Ovary (tissue), 9 donors: ENCODE data around the gene NLRP9. TPM values are rescaled to one million over a fixed set of nuclear protein-coding genes. Genes with fewer than 3 reads are reported as not detected.

ENCODE experiments used
- DNase-seq, 5 donors: peaks; one replicate each; pipeline ENCODE4 v3.0.0-alpha.2; 2019 to 2020
- H3K27ac ChIP-seq, 2 donors: fragments of 200-600 bp; one replicate each; pipeline versions ENCODE4 v1.5.1 to v1.8.0; 2019 to 2022
- H3K27me3 ChIP-seq: fragments of 200-600 bp; one replicate; pipeline ENCODE4 v1.8.0; 2022
- H3K36me3 ChIP-seq: fragments of 200-600 bp; sonication (generic); one replicate; pipeline ENCODE4 v1.5.1; 2019
- H3K4me1 ChIP-seq: one replicate; pipeline ENCODE4 v1.8.1; 2013; ENCODE audit warnings: mild to moderate bottlenecking, moderate library complexity; ENCODE audit not compliant: insufficient read depth
- H3K4me3 ChIP-seq: fragments of 200-600 bp; sonication (generic); one replicate; pipeline ENCODE4 v1.5.1; 2017
- H3K9me3 ChIP-seq, 2 donors: fragments of 200-600 bp in 1 of 2; sonication (generic) in 1 of 2; one replicate each; pipeline versions ENCODE4 v1.5.1 to v1.8.1; 2013 to 2019; ENCODE audit warnings: mild to moderate bottlenecking in 1 of 2, moderate library complexity in 1 of 2
- CTCF ChIP-seq, 3 donors: fragments of 450-650 bp in 2 of 3; fragments of 200-600 bp in 1 of 3; IDR thresholded peaks; one replicate each; pipeline versions ENCODE4 v1.5.1 to v1.8.0; 2016 to 2022; ENCODE audit warnings: antibody characterized with exemption in 3 of 3, mild to moderate bottlenecking in 1 of 3
- EP300 ChIP-seq: sonication (generic); formaldehyde crosslinking; IDR thresholded peaks from one replicate; pipeline ENCODE4 v1.6.1; 2017; ENCODE audit warnings: antibody characterized with exemption
- POLR2A ChIP-seq: fragments of 450-650 bp; IDR thresholded peaks from one replicate; pipeline ENCODE4 v1.6.1; 2017; ENCODE audit warnings: antibody characterized with exemption, mild to moderate bottlenecking, moderate library complexity
- WGBS, 3 donors: extraction: QIAGEN DNeasy Blood & Tissue Kit in 1 of 3; methylation state at CpG; one replicate each; pipeline versions ENCODE4 v1.1.5 to v1.1.7; 2013 to 2017; 5-methylcytosine and 5-hydroxymethylcytosine counted together
- intact Hi-C, 4 donors: fragments of 100-400 bp; cut with DNase I; formaldehyde crosslinking; loops; one replicate each; pipeline versions ENCODE4 v1.11.0 to v1.15.1; 2022 to 2023
- polyA plus RNA-seq, 2 donors: library from polyadenylated mRNA; stranded (reverse); fragments of 200-250 nt in 1 of 2; fragments of 350-450 nt in 1 of 2; fragmentation: Illumina TruSeq in 1 of 2; extraction: RNeasy Lipid Tissue Mini Kit (QIAGEN cat#74804) in 1 of 2; gene quantifications; one replicate each; pipeline ENCODE4 v1.2.3, GENCODE V29; 2013 to 2014
- total RNA-seq, 7 donors: library from RNA; depleted of rRNA in 2 of 7; stranded (reverse); fragments of >200 nt in 2 of 7; fragmentation: NEBNext Ultra II Directional in 3 of 7; extraction: Animal tissue kit (Norgen Biotek cat#: 25700) in 3 of 7; gene quantifications; one replicate each; pipeline versions ENCODE4 v1.1.0 to v1.2.4, GENCODE V29; 2016 to 2023
- donor health status: DM: no; HTN: no; CAD: no; lungs with moderate emphysema.
- donor health status: DM: no; HTN: no; CAD: no.
- donor health status: Bipolar disorder and iron deficiency.
- donor health status: DM: yes; HTN: yes; CAD: no.
- donor health status: DM: no; HTN: no; CAD: no.
- donor health status: DM: yes; HTN: yes; CAD: no.

The NLRP9 gene
- total and polyA plus RNA-seq, 9 donors: 0.17 to 0.80 TPM; not detected in 7

GRCh38 chr19:55690109-55690768, 48.0 kb downstream of the NLRP9 start:
- TF ChIP-seq POLR2A: no peak
- no peak for TF ChIP-seq CTCF (IDR thresholded peaks at IDR 0.05)
- Histone ChIP-seq H3K36me3 (no peaks in the 10 kb centered on the region), H3K9me3 (no peaks in the 10 kb centered on the region), H3K4me1 (no peaks in the 10 kb centered on the region), H3K27ac (no peak overlapping the region), H3K27me3 (no peaks in the 10 kb centered on the region), H3K4me3 (no peak overlapping the region)
- WGBS, 3 donors: 90 to 93% (median 90%) methylated on average over 20 to 25 of the region's 25 CpGs
- intact Hi-C loops: no loop called here
- peak in 1 of 5 donors; percentile 30 for DNase-seq

DNA sequence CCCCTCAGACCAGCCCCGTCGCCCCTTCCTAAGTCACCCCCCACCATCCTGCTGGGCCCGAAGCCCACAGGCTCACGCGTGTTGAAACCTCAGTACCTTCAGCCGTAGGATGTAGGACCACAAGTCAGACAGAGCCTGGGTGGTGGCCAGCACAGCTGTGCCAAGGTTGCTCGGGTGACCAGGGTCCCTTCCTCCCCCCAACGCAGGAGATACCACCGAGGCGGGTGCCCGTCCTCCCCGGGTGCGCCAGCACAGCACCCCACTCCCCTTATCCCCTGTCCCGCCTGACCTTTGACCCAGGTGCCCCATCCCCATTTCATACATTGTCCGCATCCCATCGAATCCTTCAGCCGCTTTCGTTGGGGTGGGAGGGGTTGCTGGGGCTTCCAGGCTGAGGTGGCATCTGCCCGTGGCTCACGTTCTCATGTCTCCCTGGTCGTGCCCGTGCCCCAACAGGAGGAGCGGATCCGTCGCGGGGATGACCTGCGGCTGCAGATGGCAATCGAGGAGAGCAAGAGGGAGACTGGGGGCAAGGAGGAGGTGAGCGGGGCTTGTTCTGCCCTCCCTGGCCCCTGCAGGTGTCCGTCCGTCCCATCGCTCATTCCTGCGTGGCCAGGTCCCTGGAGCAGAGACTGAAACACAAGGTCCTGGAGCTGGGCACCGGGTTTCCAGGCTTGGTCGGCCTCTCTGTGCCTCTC, 48.6 kb downstream of the NLRP9 start:
- no peaks in the 10 kb centered on the region for H3K36me3 ChIP-seq
- H3K4me3 ChIP-seq: no peak overlapping the region
- intact Hi-C loops: no loop called here
- H3K27ac ChIP-seq: no peak overlapping the region
- no peak for TF ChIP-seq EP300
- no peak for TF ChIP-seq POLR2A
- TF ChIP-seq CTCF (IDR thresholded peaks at IDR 0.05): no peak
- no peaks in the 10 kb centered on the region for H3K9me3 ChIP-seq
- H3K27me3 ChIP-seq: no peaks in the 10 kb centered on the region
- WGBS, 3 donors: 80 to 87% (median 80%) methylated on average over 35 of the region's 35 CpGs
- H3K4me1 ChIP-seq: no peaks in the 10 kb centered on the region
- peak in 2 of 5 donors; percentile 38 to 42 for DNase-seq

GRCh38 chr19:55688422-55689218, 49.6 kb downstream of the NLRP9 start:
- Histone ChIP-seq H3K4me3 (no peak overlapping the region), H3K9me3 (no peaks in the 10 kb centered on the region), H3K27me3 (no peaks in the 10 kb centered on the region), H3K36me3 (no peaks in the 10 kb centered on the region), H3K4me1 (no peaks in the 10 kb centered on the region), H3K27ac (no peak overlapping the region)
- intact Hi-C loops: no loop called here
- DNase-seq: peak in 4 of 5 donors; percentile 46 to 76 (median 59)
- WGBS, 3 donors: 27 to 48% (median 40%) methylated on average over 24 to 27 of the region's 27 CpGs
- TF ChIP-seq POLR2A (no peak), CTCF (IDR thresholded peaks at IDR 0.05) (no peak), EP300 (no peak)

DNA sequence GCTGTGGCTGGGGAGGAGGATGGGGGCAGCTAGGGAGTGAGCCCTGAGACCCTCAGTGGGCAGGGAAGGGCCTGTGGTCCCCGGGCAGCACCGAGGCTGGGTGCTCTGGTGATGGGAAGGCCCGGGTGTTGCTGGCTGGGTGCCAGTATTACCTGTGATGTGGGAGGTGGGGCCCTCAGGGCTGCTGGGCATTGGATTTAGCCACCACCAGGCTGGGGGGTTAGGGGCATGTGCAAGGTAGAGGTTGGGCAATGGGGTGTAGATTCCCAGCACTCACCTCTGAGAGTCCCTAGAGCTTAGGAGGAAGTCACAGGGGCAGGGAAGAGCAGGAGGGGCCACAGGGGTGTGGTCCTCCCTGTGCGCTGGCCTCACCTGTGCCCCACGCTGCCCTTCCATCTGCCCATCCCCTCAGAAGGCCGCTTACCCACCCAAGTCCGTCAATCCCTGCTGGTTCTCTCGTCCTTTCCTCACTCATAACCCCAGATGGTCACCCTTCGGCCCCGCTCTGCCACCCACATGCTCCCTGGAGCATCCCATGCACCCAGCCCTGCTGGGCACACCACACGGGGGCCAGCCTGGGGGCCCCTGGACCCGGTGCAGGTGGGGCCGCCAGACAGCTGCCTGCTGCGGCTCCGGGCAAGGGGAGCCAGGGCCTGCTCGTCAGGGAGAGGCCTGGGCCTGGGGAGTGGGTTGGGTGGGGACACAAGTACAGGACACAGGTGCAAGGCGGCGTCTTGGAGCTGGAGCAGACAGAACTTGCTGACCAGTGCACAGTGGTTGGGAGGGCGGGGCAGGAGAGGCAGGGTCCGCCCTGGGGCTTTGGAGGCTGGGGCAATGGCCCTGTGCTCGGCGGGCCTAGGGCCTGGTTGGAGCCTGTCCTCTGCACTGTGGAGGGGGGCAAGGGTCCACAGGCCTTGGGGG, 50.7 kb downstream of the NLRP9 start:
- WGBS, 3 donors: 86 to 88% (median 87%) methylated on average over 22 of the region's 22 CpGs
- Histone ChIP-seq H3K9me3 (no peaks in the 10 kb centered on the region), H3K27ac (no peak overlapping the region), H3K27me3 (no peaks in the 10 kb centered on the region), H3K36me3 (no peaks in the 10 kb centered on the region), H3K4me1 (no peaks in the 10 kb centered on the region), H3K4me3 (no peak overlapping the region)
- intact Hi-C loops: no loop called here
- peak in 2 of 5 donors; percentile 26 to 42 for DNase-seq
- no peak for TF ChIP-seq EP300
- TF ChIP-seq POLR2A: no peak
- TF ChIP-seq CTCF (IDR thresholded peaks at IDR 0.05): no peak
